H1 (cell line): ENCODE results near the gene ILF2. TPM values are rescaled to one million over a fixed set of nuclear protein-coding genes. Genes with fewer than 3 reads are reported as not detected.

Experiments
- CTCF ChIA-PET: fragments of 300-600 bp; sonication (Branson Sonifier 250); formaldehyde crosslinking; loops from one replicate; lab custom pipeline; 2021; ENCODE audit not compliant: partially characterized antibody; lab: Charles Lee
- POLR2A ChIA-PET: fragments of 300-600 bp; sonication (Branson Sonifier 250); formaldehyde crosslinking; loops from one replicate; lab custom pipeline; 2021; ENCODE audit warnings: inconsistent platforms; ENCODE audit not compliant: partially characterized antibody; lab: Charles Lee
- DNase-seq, 2 experiments: peaks; one replicate each; pipeline versions ENCODE4 v3.0.0 to v3.0.0-alpha.2; 2010 to 2022; ENCODE audit warnings: low spot score in 2 of 2, low read depth in 1 of 2, mixed read lengths in 1 of 2
- FAIRE-seq: peaks from 2 replicates; lab custom pipeline; 2011; peaks lifted over from hg19 to GRCh38; lab: Jason Lieb, UNC
- H2AFZ ChIP-seq: 2 replicates; pipeline ENCODE4 v1.8.1; 2012; ENCODE audit warnings: low read length, inconsistent platforms
- H2AK5ac ChIP-seq: 2 replicates; pipeline ENCODE4 v1.6.1; 2013; ENCODE audit warnings: low read depth, low read length
- H2BK120ac ChIP-seq: replicated peaks from 2 replicates; pipeline ENCODE3; 2013; ENCODE audit warnings: low read depth, low read length, inconsistent platforms
- H2BK12ac ChIP-seq: 2 replicates; pipeline ENCODE4 v1.6.1; 2013; ENCODE audit warnings: low read depth, low read length
- H2BK15ac ChIP-seq: 2 replicates; pipeline ENCODE4 v1.6.1; 2013; ENCODE audit warnings: low read length
- H2BK20ac ChIP-seq: 2 replicates; pipeline ENCODE4 v1.6.1; 2013; ENCODE audit warnings: low read length
- H2BK5ac ChIP-seq: 2 replicates; pipeline ENCODE4 v1.6.1; 2013; ENCODE audit warnings: low read depth, low read length
- H3K14ac ChIP-seq: 2 replicates; pipeline ENCODE4 v1.6.1; 2013; ENCODE audit warnings: inconsistent platforms; ENCODE audit not compliant: insufficient read length
- H3K18ac ChIP-seq: 2 replicates; pipeline ENCODE4 v1.6.1; 2013; ENCODE audit warnings: low read length; ENCODE audit errors: extremely low read depth
- H3K23ac ChIP-seq: 2 replicates; pipeline ENCODE4 v1.6.1; 2013; ENCODE audit warnings: inconsistent platforms; ENCODE audit not compliant: insufficient read length
- H3K23me2 ChIP-seq: 2 replicates; pipeline ENCODE4 v1.6.1; 2013; ENCODE audit warnings: low read depth, low read length
- H3K27ac ChIP-seq: 2 replicates; pipeline ENCODE4 v1.6.1; 2011; ENCODE audit warnings: low read depth, low read length, inconsistent platforms
- H3K27me3 ChIP-seq, 4 experiments: replicated peaks in 1 of 4; 1 replicate in 1 of 4; 2 replicates in 3 of 4; pipeline versions ENCODE4 v1.6.1 to v1.8.1; 2011 to 2013; ENCODE audit warnings: low read length in 3 of 4, mild to moderate bottlenecking in 3 of 4, inconsistent platforms in 2 of 4, mixed read lengths in 2 of 4, moderate library complexity in 1 of 4; ENCODE audit not compliant: control insufficient read depth in 3 of 4, insufficient read depth in 3 of 4; ENCODE audit errors: extremely low read depth in 1 of 4
- H3K36me3 ChIP-seq, 4 experiments: 2 replicates each; pipeline versions ENCODE4 v1.6.1 to v1.8.1; 2011 to 2013; ENCODE audit warnings: mild to moderate bottlenecking in 4 of 4, low read length in 3 of 4, moderate library complexity in 2 of 4, control low read depth in 1 of 4, inconsistent platforms in 1 of 4; ENCODE audit not compliant: insufficient read depth in 4 of 4, control insufficient read depth in 2 of 4
- H3K4ac ChIP-seq: replicated peaks from 2 replicates; pipeline ENCODE3; 2013; ENCODE audit warnings: low read length, low read depth, mixed read lengths, inconsistent platforms; ENCODE audit not compliant: insufficient read length
- H3K4me1 ChIP-seq, 4 experiments: replicated peaks in 1 of 4; 1 replicate in 1 of 4; 2 replicates in 3 of 4; pipeline versions ENCODE4 v1.6.1 to v1.8.1; 2011 to 2013; ENCODE audit warnings: low read length in 3 of 4, inconsistent platforms in 2 of 4, mixed read lengths in 1 of 4; ENCODE audit not compliant: insufficient read depth in 4 of 4, control insufficient read depth in 3 of 4
- H3K4me2 ChIP-seq, 2 experiments: 2 replicates each; pipeline versions ENCODE4 v1.6.1 to v1.8.1; 2011 to 2013; ENCODE audit warnings: low read depth in 2 of 2, low read length in 2 of 2, control low read depth in 1 of 2, inconsistent platforms in 1 of 2, mild to moderate bottlenecking in 1 of 2; ENCODE audit not compliant: insufficient read depth in 1 of 2
- H3K4me3 ChIP-seq, 4 experiments: fragments of 200-600, 300-600 bp in 1 of 4; sonication (generic), shearing (Covaris generic), sonication (Bioruptor Twin) in 1 of 4; 2 replicates each; pipeline versions ENCODE4 v1.5.1 to v1.8.1; 2011 to 2016; ENCODE audit warnings: low read length in 4 of 4, low read depth in 3 of 4, control low read depth in 2 of 4, inconsistent platforms in 2 of 4, mild to moderate bottlenecking in 2 of 4, mixed read lengths in 1 of 4, moderate library complexity in 1 of 4; ENCODE audit not compliant: insufficient read depth in 2 of 4; ENCODE audit errors: extremely low read depth in 1 of 4
- H3K56ac ChIP-seq: replicated peaks from 2 replicates; pipeline ENCODE3; 2013; ENCODE audit warnings: low read depth, mild to moderate bottlenecking, mixed read lengths, low read length, inconsistent platforms; ENCODE audit not compliant: insufficient read length
- H3K79me1 ChIP-seq: 2 replicates; pipeline ENCODE4 v1.6.1; 2013; ENCODE audit warnings: low read depth, low read length, control low read depth
- H3K79me2 ChIP-seq, 2 experiments: 2 replicates each; pipeline versions ENCODE4 v1.6.1 to v1.8.1; 2012 to 2013; ENCODE audit warnings: low read length in 2 of 2, mild to moderate bottlenecking in 2 of 2, inconsistent platforms in 1 of 2; ENCODE audit not compliant: insufficient read depth in 2 of 2, control insufficient read depth in 1 of 2
- H3K9ac ChIP-seq, 4 experiments: replicated peaks in 1 of 4; 1 replicate in 1 of 4; 2 replicates in 3 of 4; pipeline versions ENCODE4 v1.6.1 to v1.8.1; 2011 to 2013; ENCODE audit warnings: low read depth in 3 of 4, low read length in 3 of 4, control low read depth in 2 of 4, mild to moderate bottlenecking in 2 of 4, moderate library complexity in 2 of 4, inconsistent platforms in 1 of 4; ENCODE audit errors: extremely low read depth in 1 of 4
- H3K9me3 ChIP-seq, 2 experiments: 2 replicates each; pipeline versions ENCODE4 v1.6.1 to v1.8.1; 2012 to 2013; ENCODE audit warnings: mild to moderate bottlenecking in 2 of 2, moderate library complexity in 2 of 2, control low read depth in 1 of 2, inconsistent platforms in 1 of 2, low read depth in 1 of 2, low read length in 1 of 2, mixed read lengths in 1 of 2; ENCODE audit not compliant: insufficient read depth in 2 of 2
- H4K20me1 ChIP-seq, 2 experiments: replicated peaks in 1 of 2; 2 replicates each; pipeline versions ENCODE3 to v1.8.1; 2011 to 2013; ENCODE audit warnings: inconsistent platforms in 2 of 2, low read length in 2 of 2, mild to moderate bottlenecking in 1 of 2; ENCODE audit not compliant: insufficient read depth in 2 of 2, control insufficient read depth in 1 of 2
- H4K5ac ChIP-seq: 2 replicates; pipeline ENCODE4 v1.6.1; 2013; ENCODE audit warnings: low read length, low read depth, mixed read lengths, inconsistent platforms; ENCODE audit not compliant: insufficient read length
- H4K8ac ChIP-seq: 2 replicates; pipeline ENCODE4 v1.8.0; 2013; ENCODE audit warnings: mild to moderate bottlenecking, moderate library complexity, low read length, inconsistent platforms; ENCODE audit not compliant: insufficient read depth; ENCODE audit errors: extremely low read depth
- H4K91ac ChIP-seq: replicated peaks from 2 replicates; pipeline ENCODE3; 2013; ENCODE audit warnings: low read length, mixed read lengths, inconsistent platforms; ENCODE audit not compliant: insufficient read length
- CTCF ChIP-seq, 3 experiments: IDR thresholded peaks; 1 replicate in 2 of 3; 2 replicates in 1 of 3; pipeline versions ENCODE4 v1.5.1 to v1.6.1; 2011; ENCODE audit warnings: low read length in 3 of 3, mild to moderate bottlenecking in 3 of 3, inconsistent platforms in 2 of 3, low read depth in 1 of 3, moderate library complexity in 1 of 3; ENCODE audit not compliant: insufficient read depth in 1 of 3; ENCODE audit errors: control extremely low read depth in 1 of 3
- E2F6 ChIP-seq: IDR thresholded peaks from 2 replicates; pipeline ENCODE4 v1.6.1; 2012; ENCODE audit warnings: inconsistent platforms
- MAFK ChIP-seq: IDR thresholded peaks from 2 replicates; pipeline ENCODE4 v1.6.1; 2012; ENCODE audit warnings: low read depth, mild to moderate bottlenecking, improper control_type of control experiment, low read length
- POLR2A ChIP-seq, 2 experiments: IDR thresholded peaks; 1 replicate in 1 of 2; 2 replicates in 1 of 2; pipeline ENCODE4 v1.6.1; 2011; ENCODE audit warnings: low read depth in 2 of 2, low read length in 2 of 2, mild to moderate bottlenecking in 2 of 2; ENCODE audit errors: control extremely low read depth in 1 of 2
- POLR2AphosphoS5 ChIP-seq: IDR thresholded peaks from 2 replicates; pipeline ENCODE4 v1.6.1; 2011; ENCODE audit warnings: low read depth, low read length
- SAP30 ChIP-seq: fragments of 300-600 bp; sonication (generic); IDR thresholded peaks from 2 replicates; pipeline ENCODE4 v1.7.1; 2012; ENCODE audit warnings: low read length, moderate library complexity, mild to moderate bottlenecking, inconsistent platforms; ENCODE audit not compliant: insufficient read depth, insufficient replicate concordance
- WGBS, 2 experiments: shearing (Covaris generic) in 1 of 2; methylation state at CpG; one replicate each; pipeline versions ENCODE4 v1.1.6 to v1.1.7; 2013 to 2015; ENCODE audit warnings: low lambda C conversion rate in 2 of 2, mixed read lengths in 2 of 2, inconsistent platforms in 1 of 2, low coverage in 1 of 2, missing lambda C conversion rate in 1 of 2; ENCODE audit not compliant: insufficient replicate concordance in 2 of 2, insufficient coverage in 1 of 2, insufficient read length in 1 of 2; ENCODE audit errors: extremely low coverage in 1 of 2, missing lambda C conversion rate in 1 of 2; 5-methylcytosine and 5-hydroxymethylcytosine counted together
- polyA plus RNA-seq, 7 experiments: library from polyadenylated mRNA; depleted of rRNA in 3 of 7; stranded (reverse) in 5 of 7; unstranded in 2 of 7; fragments of >200 nt in 5 of 7; fragments of 200-250 nt in 2 of 7; gene quantifications; 1 replicate in 5 of 7; 2 replicates in 1 of 7; 4 replicates in 1 of 7; pipeline versions ENCODE4 v1.2.1 to v1.2.3, GENCODE V29; 2011 to 2013; ENCODE audit warnings: missing spikeins in 2 of 7, mixed read lengths in 2 of 7
- total RNA-seq: library from RNA; stranded (reverse); fragmentation: NEBNext Ultra II Directional; extraction: Animal tissue kit (Norgen Biotek cat#: 25700); gene quantifications from 2 replicates; pipeline ENCODE4 v1.2.1, GENCODE V29; 2021

Gene ILF2
- total and polyA plus RNA-seq, 2 of the 8 experiments (the other 6 are each of a cell fraction or from before 2014, with no cell fraction given): 389 to 474 TPM

- no peak overlapping the region for H4K91ac ChIP-seq
- no peak overlapping the region for H4K5ac ChIP-seq
- H3K27ac ChIP-seq: no peak overlapping the region
- CTCF ChIA-PET: interaction anchor here (1.4 to 5.4 kb wide), 2 partner anchors 12 to 68 kb away, joined by 4 to 28 read pairs; partner anchors contain the start of genes S100A1 and S100A13
- peaks cover 63 to 99% (median 89%) of the 10 kb centered on the region in 4 experiments for H3K36me3 ChIP-seq
- H3K56ac ChIP-seq: no peak overlapping the region
- no peak overlapping the region for H3K4me3 ChIP-seq
- H2BK20ac ChIP-seq: no peak overlapping the region
- no peak overlapping the region for H3K4me2 ChIP-seq
- FAIRE-seq (no peak), DNase-seq (no peak)
- H4K20me1 ChIP-seq: peaks cover 4 to 8% of the 10 kb centered on the region in 2 experiments
- TF ChIP-seq POLR2AphosphoS5: peak; percentile 52
- no peak for TF ChIP-seq MAFK
- TF ChIP-seq SAP30: no peak
- peak in 1 of 2 experiments; percentile 36; a peak in 1 of 3 replicates for TF ChIP-seq POLR2A (IDR thresholded peaks at IDR 0.05; ENCODE audit: control extremely low read depth in 1 of 2, low read depth in 2 of 2, low read length in 2 of 2)
- no peak for TF ChIP-seq E2F6
- TF ChIP-seq CTCF (IDR thresholded peaks at IDR 0.05; ENCODE audit: control extremely low read depth in 1 of 3, insufficient read depth in 1 of 3, low read depth in 1 of 3, low read length in 3 of 3): no peak
- no peak overlapping the region for H2AFZ ChIP-seq
- H3K18ac ChIP-seq: no peak overlapping the region
- H3K23ac ChIP-seq: no peak overlapping the region
- H3K9ac ChIP-seq: no peak overlapping the region
- H3K14ac ChIP-seq: no peak overlapping the region
- no peaks in the 10 kb centered on the region for H3K23me2 ChIP-seq
- no peaks in the 10 kb centered on the region for H3K4me1 ChIP-seq
- WGBS, 2 experiments: 87% methylated on average over 6 of the region's 6 CpGs; no CpG with 5 or more reads in 1 of the 2 experiments
- H3K79me2 ChIP-seq: peaks cover 0 to 32% of the 10 kb centered on the region in 2 experiments; a peak in 2 of 4 replicates
- no peaks in the 10 kb centered on the region for H3K9me3 ChIP-seq
- no peak overlapping the region for H2BK5ac ChIP-seq
- H2AK5ac ChIP-seq: no peak overlapping the region
- H4K8ac ChIP-seq: no peak overlapping the region
- H3K79me1 ChIP-seq: no peaks in the 10 kb centered on the region
- H3K27me3 ChIP-seq: no peaks in the 10 kb centered on the region
- POLR2A ChIA-PET: interaction anchor here (0.9 to 16.2 kb wide), 6 partner anchors 8 to 77 kb away, joined by 3 to 343 read pairs (median 6); partner anchors contain the start of genes ILF2, S100A1, S100A13 and SNAPIN
- H3K4ac ChIP-seq: no peak overlapping the region
- H2BK120ac ChIP-seq: no peak overlapping the region
- no peak overlapping the region for H2BK12ac ChIP-seq
- H2BK15ac ChIP-seq: no peak overlapping the region
These were observed 29.9 kb downstream of the ILF2 start for GRCh38 chr1:153640861-153641260.
